ENCODE measurements around the gene OR5AN1.

- TF ChIP-seq CTCF (IDR thresholded peaks at IDR 0.05) (no peak), POLR2A (IDR thresholded peaks at IDR 0.05) (no peak)
Measured at GRCh38 chr11:59336176-59336575, 22.5 kb upstream of the OR5AN1 start.

Data from testis (tissue), 2 donors.